ENCODE measurements around the gene SNRNP27. TPM values are rescaled to one million over a fixed set of nuclear protein-coding genes. Genes with fewer than 3 reads are reported as not detected.
"Not testable (repeated sequence)": the region's sequence is repeated elsewhere in the genome, so short reads cannot be mapped to it uniquely, and the experiment has no call there.

SNRNP27 gene
- total and polyA plus RNA-seq, 2 of the 8 experiments (the other 6 are each of a cell fraction or from before 2014, with no cell fraction given), result 11.1 to 40.5 TPM

DNA sequence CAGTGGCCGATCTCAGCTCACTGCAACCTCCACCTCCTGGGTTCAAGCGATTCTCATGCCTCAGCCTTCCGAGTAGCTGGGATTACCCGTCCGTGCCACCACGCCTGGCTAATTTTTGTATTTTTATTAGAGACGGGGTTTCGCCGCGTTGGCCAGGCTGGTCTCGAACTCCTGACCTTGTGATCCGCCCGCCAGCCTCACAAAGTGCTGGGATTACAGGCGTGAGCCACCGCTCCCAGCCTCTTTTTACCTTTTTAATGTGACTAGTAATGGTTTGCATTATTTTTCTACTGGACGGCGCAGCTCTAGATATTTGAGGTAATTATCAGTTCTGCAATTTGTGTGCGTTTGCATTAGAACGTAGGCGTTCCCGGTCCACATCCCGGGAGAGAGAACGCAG lies 981 bp downstream of the SNRNP27 start:
- not testable (repeated sequence) for H2AFZ ChIP-seq (ENCODE audit: low read length); H3K9ac ChIP-seq (replicated peaks in 1 of 4; ENCODE audit: extremely low read depth in 1 of 4, low read depth in 3 of 4, low read length in 3 of 4); H4K20me1 ChIP-seq (replicated peaks in 1 of 2; ENCODE audit: control insufficient read depth in 1 of 2, insufficient read depth in 2 of 2, low read length in 2 of 2); H2BK120ac ChIP-seq (replicated peaks; ENCODE audit: low read depth, low read length); H2AK5ac ChIP-seq (ENCODE audit: low read depth, low read length); DNase-seq (ENCODE audit: low read depth in 1 of 2, low spot score in 2 of 2); H3K23ac ChIP-seq (ENCODE audit: insufficient read length); H2BK12ac ChIP-seq (ENCODE audit: low read depth, low read length); H2BK20ac ChIP-seq (ENCODE audit: low read length); H3K27me3 ChIP-seq (replicated peaks in 1 of 4; ENCODE audit: control insufficient read depth in 3 of 4, extremely low read depth in 1 of 4, insufficient read depth in 3 of 4, low read length in 3 of 4); H4K91ac ChIP-seq (replicated peaks; ENCODE audit: insufficient read length, low read length); H2BK15ac ChIP-seq (ENCODE audit: low read length); H3K14ac ChIP-seq (ENCODE audit: insufficient read length); H4K5ac ChIP-seq (ENCODE audit: insufficient read length, low read depth, low read length); H3K23me2 ChIP-seq (ENCODE audit: low read depth, low read length); H3K27ac ChIP-seq (ENCODE audit: low read depth, low read length); H3K9me3 ChIP-seq (ENCODE audit: insufficient read depth in 2 of 2, low read depth in 1 of 2, low read length in 1 of 2); H3K4me1 ChIP-seq (replicated peaks in 1 of 4; ENCODE audit: control insufficient read depth in 3 of 4, insufficient read depth in 4 of 4, low read length in 3 of 4); H3K18ac ChIP-seq (ENCODE audit: extremely low read depth, low read length); H3K79me1 ChIP-seq (ENCODE audit: low read depth, low read length); H2BK5ac ChIP-seq (ENCODE audit: low read depth, low read length); H3K4ac ChIP-seq (replicated peaks; ENCODE audit: insufficient read length, low read depth, low read length); FAIRE-seq; H3K56ac ChIP-seq (replicated peaks; ENCODE audit: insufficient read length, low read depth, low read length)
- POLR2A ChIA-PET (ENCODE audit: partially characterized antibody), result interaction anchor here (1.1 to 3.0 kb wide), 6 partner anchors 13 to 252 kb away, joined by 3 to 21 read pairs (median 4); partner anchors contain the start of gene MXD1
- Histone ChIP-seq H3K36me3 (ENCODE audit: control insufficient read depth in 2 of 4, insufficient read depth in 4 of 4, low read length in 3 of 4) (peaks cover 7 to 31% (median 17%) of the 10 kb centered on the region in 4 experiments; a peak in 7 of 8 replicates), H4K8ac (ENCODE audit: extremely low read depth, insufficient read depth, low read length) (peak overlapping the region; percentile 71), H3K4me2 (ENCODE audit: insufficient read depth in 1 of 2, low read depth in 2 of 2, low read length in 2 of 2) (peak overlapping the region; percentile 59 to 73), H3K4me3 (ENCODE audit: extremely low read depth in 1 of 4, insufficient read depth in 2 of 4, low read depth in 3 of 4, low read length in 4 of 4) (peak overlapping the region; percentile 88 to 94 (median 91); a peak in 6 of 8 replicates), H3K79me2 (ENCODE audit: control insufficient read depth in 1 of 2, insufficient read depth in 2 of 2, low read length in 2 of 2) (peaks cover 0 to 18% of the 10 kb centered on the region in 2 experiments; a peak in 2 of 4 replicates)
- CTCF ChIA-PET (ENCODE audit: partially characterized antibody), result interaction anchor here (1.6 kb wide), 1 partner anchor 18 kb away, joined by 4 read pairs; no protein-coding TSS in a partner anchor
- 89% methylated on average over 21 of the region's 23 CpGs; no CpG with 5 or more reads in 1 of the 2 experiments for WGBS, 2 experiments (ENCODE audit: extremely low coverage in 1 of 2, insufficient coverage in 1 of 2, insufficient read length in 1 of 2, insufficient replicate concordance in 2 of 2, low coverage in 1 of 2, low lambda C conversion rate in 2 of 2, missing lambda C conversion rate in 1 of 2)

Measured in H1 (cell line).